SHP77 (cell line): ENCODE data around the gene TMEM176B.

Experiments
- DNase-seq, 2 experiments: peaks; one replicate each; lab custom pipeline; 2025; lab: John Stamatoyannopoulos, UW

TMEM176B gene

GRCh38 chr7:150753239-150753638 is 46.9 kb downstream of the TMEM176B start:
- DNase-seq: no peak

GRCh38 chr7:150751702-150752101 is 48.5 kb downstream of the TMEM176B start:
- no peak for DNase-seq

DNA sequence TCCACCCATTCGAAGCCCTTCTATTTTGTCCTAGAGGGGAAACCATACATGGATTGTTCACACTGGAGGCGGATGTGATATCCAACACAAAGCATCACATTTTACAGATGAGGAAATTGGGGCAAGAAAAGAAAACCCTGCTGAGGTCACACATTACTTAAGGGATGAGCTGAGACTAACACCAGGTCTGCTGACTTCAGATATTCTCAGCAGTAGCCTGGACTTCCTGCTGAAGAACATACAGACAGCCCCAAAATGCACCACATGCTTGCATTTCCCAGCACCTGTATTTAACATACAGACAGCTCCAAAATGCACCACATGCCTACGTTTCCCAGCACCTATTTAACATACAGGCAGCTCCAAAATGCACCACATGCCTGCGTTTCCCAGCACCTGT is 51.8 kb downstream of the TMEM176B start:
- no peak for DNase-seq

DNA sequence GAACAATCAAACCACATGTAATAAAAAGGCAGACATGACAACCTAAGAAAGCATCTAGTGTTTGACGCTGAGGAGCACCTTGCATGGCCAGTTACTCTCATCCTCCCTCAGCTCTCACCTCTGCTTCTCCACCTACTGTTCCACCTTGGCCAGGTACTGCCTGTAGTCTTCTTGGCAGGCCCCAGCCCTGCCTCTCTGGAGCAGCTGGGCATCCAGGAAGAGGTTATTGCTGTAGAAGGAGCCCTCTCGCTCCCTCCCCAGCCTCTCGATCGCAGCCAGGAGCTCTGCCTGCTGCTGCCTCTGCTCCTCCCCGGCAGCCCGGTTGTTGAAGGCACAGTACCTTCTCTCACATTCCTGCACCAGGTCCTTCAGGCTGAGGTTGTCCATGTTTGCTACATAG is 53.2 kb downstream of the TMEM176B start:
- DNase-seq: no peak

DNA sequence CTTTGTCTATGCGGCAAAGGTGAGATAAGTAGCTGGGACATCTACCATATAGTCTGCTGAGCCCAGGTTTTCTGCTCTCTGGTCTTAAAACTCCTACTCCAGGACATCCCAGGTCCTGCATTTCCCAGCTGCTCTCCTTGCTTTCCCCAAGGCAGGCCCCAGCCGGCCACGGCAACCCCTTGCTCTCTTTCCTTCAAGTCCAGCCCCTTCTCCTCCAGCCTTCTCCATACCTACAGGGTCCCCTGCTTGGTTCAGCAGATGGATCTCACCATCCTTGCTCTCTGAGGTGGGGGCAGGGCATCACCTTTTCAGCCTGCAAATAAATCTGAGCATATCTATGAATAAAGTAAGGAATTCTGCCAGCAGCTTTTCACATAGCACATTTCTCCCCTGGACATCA is 54.3 kb downstream of the TMEM176B start:
- DNase-seq: no peak

GRCh38 chr7:150745086-150745485 is 55.1 kb downstream of the TMEM176B start:
- no peak for DNase-seq

DNA sequence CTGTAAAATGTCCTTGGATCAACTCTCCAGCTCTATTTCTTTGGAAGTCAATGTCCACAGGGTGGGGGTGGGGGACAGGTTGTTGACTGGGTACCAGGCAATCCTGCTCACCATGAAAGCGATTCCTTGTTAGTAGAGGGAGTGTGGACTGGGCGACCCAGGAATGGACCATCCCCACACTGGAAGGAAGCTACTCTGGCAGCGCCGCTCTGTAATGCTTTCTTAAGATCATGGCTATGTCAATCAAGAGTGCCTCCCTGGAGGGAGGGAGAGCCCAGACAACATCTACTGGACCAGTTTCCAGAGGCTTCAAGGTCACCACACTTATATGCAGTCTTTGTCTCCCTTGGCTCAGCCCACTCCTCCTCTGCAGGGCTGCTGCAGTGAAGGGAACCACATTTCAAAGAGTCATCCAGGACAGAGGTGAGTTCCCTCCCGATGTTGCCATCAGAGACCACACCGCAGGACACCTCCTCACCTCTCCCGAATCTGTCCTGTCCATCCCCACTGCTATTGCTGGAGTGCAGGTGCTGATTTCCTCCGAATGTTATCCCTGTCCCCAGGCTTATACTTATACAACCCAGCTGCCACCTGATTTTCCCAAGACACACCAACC is 56.0 kb downstream of the TMEM176B start:
- no peak for DNase-seq

DNA sequence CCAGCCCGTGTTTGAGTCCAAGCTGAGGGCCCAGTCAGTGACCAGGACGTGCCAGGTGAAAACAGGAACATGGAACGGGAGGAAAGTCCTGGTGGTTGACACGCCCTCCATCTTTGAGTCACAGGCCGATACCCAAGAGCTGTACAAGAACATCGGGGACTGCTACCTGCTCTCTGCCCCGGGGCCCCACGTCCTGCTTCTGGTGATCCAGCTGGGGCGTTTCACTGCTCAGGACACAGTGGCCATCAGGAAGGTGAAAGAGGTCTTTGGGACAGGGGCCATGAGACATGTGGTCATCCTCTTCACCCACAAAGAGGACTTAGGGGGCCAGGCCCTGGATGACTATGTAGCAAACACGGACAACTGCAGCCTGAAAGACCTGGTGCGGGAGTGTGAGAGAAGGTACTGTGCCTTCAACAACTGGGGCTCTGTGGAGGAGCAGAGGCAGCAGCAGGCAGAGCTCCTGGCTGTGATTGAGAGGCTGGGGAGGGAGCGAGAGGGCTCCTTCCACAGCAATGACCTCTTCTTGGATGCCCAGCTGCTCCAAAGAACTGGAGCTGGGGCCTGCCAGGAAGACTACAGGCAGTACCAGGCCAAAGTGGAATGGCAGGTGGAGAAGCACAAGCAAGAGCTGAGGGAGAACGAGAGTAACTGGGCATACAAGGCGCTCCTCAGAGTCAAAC is 57.7 kb downstream of the TMEM176B start:
- no peak for DNase-seq
